K562 (cell line): ENCODE results near the gene C16orf96. TPM values are rescaled to one million over a fixed set of nuclear protein-coding genes. Genes with fewer than 3 reads are reported as not detected.

Experiments
- ATAC-seq: fragments of 200-7000 bp; cut with Tn5 transposase; 3 replicates; pipeline ENCODE4 v1.9.1; 2020; ENCODE audit warnings: moderate library complexity
- BruUV-seq: library from RNA; stranded (reverse); fragments of 400-500 nt; replicated peaks from 2 replicates; lab custom pipeline; 2021; lab: Mats Ljungman, UMichigan
- CTCF ChIA-PET: fragments of 300-600 bp; formaldehyde crosslinking; extraction: SDS; loops from one replicate; lab custom pipeline; 2021; ENCODE audit warnings: low intra/inter-chr PET ratio; lab: Yijun Ruan, JAX
- POLR2A ChIA-PET: fragments of 300-600, 350-650 bp; sonication (Branson Sonifier 250); formaldehyde crosslinking; extraction: SDS; loops from one replicate; lab custom pipeline; 2021; ENCODE audit warnings: antibody characterized with exemption, inconsistent platforms; lab: Yijun Ruan, JAX
- DNase-seq, 4 experiments: peaks; one replicate each; pipeline versions ENCODE4 v3.0.0 to v3.0.0-alpha.2; 2011 to 2018; ENCODE audit warnings: low spot score in 3 of 4, mixed read lengths in 3 of 4; ENCODE audit errors: extremely low read depth in 1 of 4
- FAIRE-seq: peaks from 2 replicates; lab custom pipeline; 2011; peaks lifted over from hg19 to GRCh38; lab: Jason Lieb, UNC
- H2AFZ ChIP-seq: 2 replicates; pipeline ENCODE4 v1.6.0; 2011; ENCODE audit warnings: low read depth, low read length, control low read depth, inconsistent platforms
- H3K27ac ChIP-seq: fragments of 200-600 bp; 3 replicates; pipeline ENCODE4 v1.8.0; 2011; ENCODE audit warnings: low read depth, mild to moderate bottlenecking, control low read depth, inconsistent platforms, low read length, moderate library complexity, mixed read lengths; ENCODE audit errors: extremely low read depth
- H3K27me3 ChIP-seq, 2 experiments: fragments of 300-600 bp in 1 of 2; 2 replicates in 1 of 2; 3 replicates in 1 of 2; pipeline versions ENCODE4 v1.6.0 to v1.8.0; 2011; ENCODE audit warnings: inconsistent platforms in 2 of 2, low read length in 2 of 2, mild to moderate bottlenecking in 1 of 2, mixed read lengths in 1 of 2, moderate library complexity in 1 of 2; ENCODE audit not compliant: control insufficient read depth in 2 of 2, insufficient read depth in 2 of 2
- H3K36me3 ChIP-seq: fragments of 300-600 bp; 3 replicates; pipeline ENCODE4 v1.8.0; 2011; ENCODE audit warnings: mild to moderate bottlenecking, low read length, inconsistent platforms; ENCODE audit not compliant: control insufficient read depth, insufficient read depth
- H3K4me1 ChIP-seq, 2 experiments: fragments of 200-600 bp in 1 of 2; replicated peaks in 1 of 2; 2 replicates in 1 of 2; 3 replicates in 1 of 2; pipeline versions ENCODE4 v1.5.1 to v1.8.0; 2011; ENCODE audit warnings: inconsistent platforms in 2 of 2, low read length in 2 of 2, mild to moderate bottlenecking in 1 of 2, mixed read lengths in 1 of 2, moderate library complexity in 1 of 2; ENCODE audit not compliant: control insufficient read depth in 2 of 2, insufficient read depth in 2 of 2
- H3K4me2 ChIP-seq: 2 replicates; pipeline ENCODE4 v1.6.1; 2011; ENCODE audit warnings: low read length, control low read depth, inconsistent platforms, mixed read lengths; ENCODE audit not compliant: insufficient read depth
- H3K4me3 ChIP-seq: fragments of 200-600 bp; sonication (generic), shearing (Covaris generic); 2 replicates; pipeline ENCODE4 v1.5.1; 2016; ENCODE audit warnings: control low read depth, inconsistent platforms
- H3K79me2 ChIP-seq: fragments of 200-600 bp; 3 replicates; pipeline ENCODE4 v1.8.0; 2011; ENCODE audit warnings: low read length, inconsistent platforms; ENCODE audit not compliant: control insufficient read depth, insufficient read depth
- H3K9ac ChIP-seq, 2 experiments: 2 replicates each; pipeline versions ENCODE4 v1.6.0 to v1.6.1; 2011; ENCODE audit warnings: low read depth in 2 of 2, low read length in 2 of 2, control low read depth in 1 of 2, inconsistent platforms in 1 of 2, mild to moderate bottlenecking in 1 of 2, mixed read lengths in 1 of 2; ENCODE audit not compliant: insufficient read depth in 1 of 2
- H3K9me1 ChIP-seq: one replicate; pipeline ENCODE4 v1.6.0; 2011; ENCODE audit warnings: inconsistent platforms, mild to moderate bottlenecking, low read length, moderate library complexity; ENCODE audit not compliant: control insufficient read depth, insufficient read depth
- H3K9me3 ChIP-seq: replicated peaks from 2 replicates; pipeline ENCODE4 v1.5.1; 2011; ENCODE audit warnings: low read depth, low read length, inconsistent platforms; ENCODE audit not compliant: control insufficient read depth, insufficient read depth
- H4K20me1 ChIP-seq: replicated peaks from 2 replicates; pipeline ENCODE4 v1.6.1; 2011; ENCODE audit warnings: low read length, inconsistent platforms, mixed read lengths; ENCODE audit not compliant: control insufficient read depth, insufficient read depth
- C11orf30 ChIP-seq: fragments of 450-650 bp; IDR thresholded peaks from 2 replicates; pipeline ENCODE4 v1.6.1; 2016; ENCODE audit warnings: low read depth, mild to moderate bottlenecking
- CBX5 ChIP-seq: IDR thresholded peaks from 2 replicates; pipeline ENCODE4 v1.6.1; 2014; ENCODE audit warnings: low read depth, borderline replicate concordance
- CBX8 ChIP-seq: fragments of 200-600 bp; sonication (generic); IDR thresholded peaks from 2 replicates; pipeline ENCODE4 v1.6.1; 2012; ENCODE audit warnings: borderline replicate concordance, mixed run types, low read depth, mild to moderate bottlenecking, moderate library complexity, mixed read lengths, low read length, control low read depth, inconsistent platforms; ENCODE audit not compliant: poor library complexity, severe bottlenecking; ENCODE audit errors: extremely low read depth
- ELK1 ChIP-seq: sonication (generic); formaldehyde crosslinking; IDR thresholded peaks from 2 replicates; pipeline ENCODE4 v1.8.1; 2022; ENCODE audit warnings: missing genetic modification reagents
- ETS1 ChIP-seq: conservative IDR thresholded peaks from 2 replicates; pipeline ENCODE4 v1.6.1; 2011; ENCODE audit warnings: low read depth, mild to moderate bottlenecking, low read length; ENCODE audit not compliant: control insufficient read depth
- HDAC6 ChIP-seq: IDR thresholded peaks from 2 replicates; pipeline ENCODE4 v1.6.1; 2012; ENCODE audit warnings: low read depth, mild to moderate bottlenecking, control low read depth, inconsistent platforms, low read length, moderate library complexity
- MEF2D ChIP-seq: conservative IDR thresholded peaks from 2 replicates; pipeline ENCODE4 v1.6.1; 2016; ENCODE audit warnings: low read depth, missing genetic modification characterization, missing compliant biosample characterization
- PHF21A ChIP-seq: fragments of 450-650 bp; IDR thresholded peaks from 2 replicates; pipeline ENCODE4 v1.6.1; 2017; ENCODE audit warnings: low read depth, borderline replicate concordance
- PRMT5 ChIP-seq: sonication (generic); formaldehyde crosslinking; IDR thresholded peaks from 2 replicates; pipeline ENCODE4 v1.5.0; 2020; ENCODE audit warnings: missing genetic modification reagents
- SLC30A9 ChIP-seq: fragments of 250-450 bp; sonication (Bioruptor Pico); IDR thresholded peaks from 2 replicates; pipeline ENCODE4 v1.8.0; 2022; ENCODE audit warnings: mild to moderate bottlenecking, moderate library complexity
- ZFPM2 ChIP-seq: fragments of 250-450 bp; sonication (Bioruptor Pico); IDR thresholded peaks from 2 replicates; pipeline ENCODE4 v1.5.1; 2022; ENCODE audit warnings: mild to moderate bottlenecking
- ZNF324 ChIP-seq: fragments of 250-450 bp; sonication (Bioruptor Pico); IDR thresholded peaks from 2 replicates; pipeline ENCODE4 v1.4.0; 2020; ENCODE audit warnings: mild to moderate bottlenecking
- ZNF584 ChIP-seq: fragments of 200-800 bp; sonication (Bioruptor generic); IDR thresholded peaks from 2 replicates; pipeline ENCODE4 v1.6.1; 2016; ENCODE audit warnings: low read depth, mild to moderate bottlenecking, missing genetic modification characterization, missing compliant biosample characterization
- ZNF780A ChIP-seq: fragments of 250-450 bp; sonication (Bioruptor Pico); IDR thresholded peaks from 2 replicates; pipeline ENCODE4 v1.5.0; 2021; ENCODE audit warnings: mild to moderate bottlenecking
- whole genome bisulfite sequencing: fragments of 100-300 bp; shearing (Covaris generic); methylation state at CpG from one replicate; pipeline ENCODE4 v1.1.6; 2016; ENCODE audit warnings: low coverage, mixed read lengths; ENCODE audit not compliant: insufficient coverage; ENCODE audit errors: missing lambda C conversion rate; 5-methylcytosine and 5-hydroxymethylcytosine counted together
- in situ Hi-C: fragments of 300-500 bp; cut with MboI; formaldehyde crosslinking; loops from 4 replicates; pipeline ENCODE4 v1.15.0; 2018; ENCODE audit warnings: inconsistent platforms, mixed read lengths
- intact Hi-C: fragments of 100-400 bp; cut with micrococcal nuclease; formaldehyde crosslinking; loops from 2 replicates; pipeline ENCODE4 v1.14.2; 2022
- polyA plus RNA-seq, 8 experiments: library from polyadenylated mRNA; depleted of rRNA in 4 of 8; stranded (reverse) in 5 of 8; unstranded in 3 of 8; fragments of >200 nt; fragmentation: Nextera tagmentation in 2 of 8; fragmentation: Illumina TruSeq in 1 of 8; extraction: Ambion mirVana in 2 of 8; extraction: Trizol in 1 of 8; gene quantifications; 2 replicates each; pipeline versions ENCODE4 v1.2.1 to v1.2.3, GENCODE V29; 2011 to 2014; ENCODE audit warnings: inconsistent platforms in 1 of 8, missing spikeins in 1 of 8
- total RNA-seq, 7 experiments: library from RNA; depleted of rRNA in 6 of 7; stranded (reverse); fragments of >200 nt in 6 of 7; fragmentation: Illumina TruSeq in 2 of 7; extraction: Trizol in 2 of 7; gene quantifications; 2 replicates each; pipeline versions ENCODE4 v1.2.1 to v1.2.3, GENCODE V29; 2011 to 2021; ENCODE audit warnings: low replicate concordance in 1 of 7
- TF ChIP-seq, protein P1 (sequence below): fragments of 250-450 bp; sonication (Bioruptor Pico); IDR thresholded peaks from 2 replicates; pipeline ENCODE4 v1.4.0; 2020; ENCODE audit warnings: mild to moderate bottlenecking, moderate library complexity
- TF ChIP-seq, protein P2 (sequence below): sonication (generic); IDR thresholded peaks from 2 replicates; pipeline ENCODE4 v1.6.1; 2016

The C16orf96 gene
- total and polyA plus RNA-seq, 9 of the 15 experiments (the other 6 are each of a cell fraction or from before 2014, with no cell fraction given), result not detected

- no peak for TF ChIP-seq ZNF324
- TF ChIP-seq ZNF780A (CRISPR knock-in tag), result no peak
- TF ChIP-seq ELK1 (CRISPR knock-in tag), result no peak
- no peak for TF ChIP-seq PHF21A
- no peak for TF ChIP-seq ZFPM2 (CRISPR knock-in tag)
- no peak for TF ChIP-seq ZNF584
- no peak for TF ChIP-seq ETS1
These were observed 24.1 kb downstream of the C16orf96 start (continued) for GRCh38 chr16:4580250-4580649.

GRCh38 chr16:4583906-4584305 is 27.8 kb downstream of the C16orf96 start:
- FAIRE-seq, result no peak
- in situ Hi-C loops, result no loop called here
- no peak overlapping the region for H3K9ac ChIP-seq
- H3K27me3 ChIP-seq, result peaks cover 20 to 56% of the 10 kb centered on the region in 2 experiments; a peak in 4 of 5 replicates
- H3K79me2 ChIP-seq, result no peaks in the 10 kb centered on the region
- CTCF ChIA-PET, result no interaction called here
- H3K27ac ChIP-seq, result no peak overlapping the region
- peaks cover 7% of the 10 kb centered on the region for H3K9me3 ChIP-seq
- H2AFZ ChIP-seq, result no peak overlapping the region
- no peaks in the 10 kb centered on the region for H3K36me3 ChIP-seq
- no peak for DNase-seq
- 2% methylated on average over 3 of the region's 4 CpGs for WGBS
- no TSS peak for BruUV-seq
- intact Hi-C loops, result loop anchor here (2.0 kb wide), 1 partner anchor 65 kb away; no protein-coding TSS in a partner anchor
- no peaks in the 10 kb centered on the region for H3K9me1 ChIP-seq
- H4K20me1 ChIP-seq, result 0 out of 2 replicates have a peak, but pooled peaks cover 4% of the 10 kb centered on the region
- H3K4me3 ChIP-seq, result no peak overlapping the region
- no peak overlapping the region for H3K4me2 ChIP-seq
- POLR2A ChIA-PET, result no interaction called here
- H3K4me1 ChIP-seq, result peaks cover 0 to 10% of the 10 kb centered on the region in 2 experiments; a peak in 1 of 5 replicates
- no peak for ATAC-seq
- no peak for TF ChIP-seq SLC30A9
- TF ChIP-seq CBX5, result no peak
- no peak for TF ChIP-seq C11orf30
- TF ChIP-seq MEF2D (tag), result no peak
- no peak for TF ChIP-seq PRMT5 (CRISPR knock-in tag)
- TF ChIP-seq, protein P1, sequence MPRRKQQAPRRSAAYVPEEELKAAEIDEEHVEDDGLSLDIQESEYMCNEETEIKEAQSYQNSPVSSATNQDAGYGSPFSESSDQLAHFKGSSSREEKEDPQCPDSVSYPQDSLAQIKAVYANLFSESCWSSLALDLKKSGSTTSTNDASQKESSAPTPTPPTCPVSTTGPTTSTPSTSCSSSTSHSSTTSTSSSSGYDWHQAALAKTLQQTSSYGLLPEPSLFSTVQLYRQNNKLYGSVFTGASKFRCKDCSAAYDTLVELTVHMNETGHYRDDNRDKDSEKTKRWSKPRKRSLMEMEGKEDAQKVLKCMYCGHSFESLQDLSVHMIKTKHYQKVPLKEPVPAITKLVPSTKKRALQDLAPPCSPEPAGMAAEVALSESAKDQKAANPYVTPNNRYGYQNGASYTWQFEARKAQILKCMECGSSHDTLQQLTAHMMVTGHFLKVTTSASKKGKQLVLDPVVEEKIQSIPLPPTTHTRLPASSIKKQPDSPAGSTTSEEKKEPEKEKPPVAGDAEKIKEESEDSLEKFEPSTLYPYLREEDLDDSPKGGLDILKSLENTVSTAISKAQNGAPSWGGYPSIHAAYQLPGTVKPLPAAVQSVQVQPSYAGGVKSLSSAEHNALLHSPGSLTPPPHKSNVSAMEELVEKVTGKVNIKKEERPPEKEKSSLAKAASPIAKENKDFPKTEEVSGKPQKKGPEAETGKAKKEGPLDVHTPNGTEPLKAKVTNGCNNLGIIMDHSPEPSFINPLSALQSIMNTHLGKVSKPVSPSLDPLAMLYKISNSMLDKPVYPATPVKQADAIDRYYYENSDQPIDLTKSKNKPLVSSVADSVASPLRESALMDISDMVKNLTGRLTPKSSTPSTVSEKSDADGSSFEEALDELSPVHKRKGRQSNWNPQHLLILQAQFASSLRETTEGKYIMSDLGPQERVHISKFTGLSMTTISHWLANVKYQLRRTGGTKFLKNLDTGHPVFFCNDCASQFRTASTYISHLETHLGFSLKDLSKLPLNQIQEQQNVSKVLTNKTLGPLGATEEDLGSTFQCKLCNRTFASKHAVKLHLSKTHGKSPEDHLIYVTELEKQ (CRISPR knock-in tag), result no peak
- no peak for TF ChIP-seq CBX8
- TF ChIP-seq HDAC6, result no peak
- TF ChIP-seq, protein P2, sequence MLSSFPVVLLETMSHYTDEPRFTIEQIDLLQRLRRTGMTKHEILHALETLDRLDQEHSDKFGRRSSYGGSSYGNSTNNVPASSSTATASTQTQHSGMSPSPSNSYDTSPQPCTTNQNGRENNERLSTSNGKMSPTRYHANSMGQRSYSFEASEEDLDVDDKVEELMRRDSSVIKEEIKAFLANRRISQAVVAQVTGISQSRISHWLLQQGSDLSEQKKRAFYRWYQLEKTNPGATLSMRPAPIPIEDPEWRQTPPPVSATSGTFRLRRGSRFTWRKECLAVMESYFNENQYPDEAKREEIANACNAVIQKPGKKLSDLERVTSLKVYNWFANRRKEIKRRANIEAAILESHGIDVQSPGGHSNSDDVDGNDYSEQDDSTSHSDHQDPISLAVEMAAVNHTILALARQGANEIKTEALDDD, result no peak
